KMS-11 (cell line): ENCODE measurements around the gene PEX16.
"Not testable (repeated sequence)": the region's sequence is repeated elsewhere in the genome, so short reads cannot be mapped to it uniquely, and the experiment has no call there.

Experiments used
- H2AFZ ChIP-seq: fragments of 200-600 bp; sonication (generic); 2 replicates; pipeline ENCODE4 v1.6.1; 2016; ENCODE audit warnings: antibody characterized with exemption, mixed run types, low read depth
- H3K27ac ChIP-seq: fragments of 200-600 bp; sonication (generic); 2 replicates; pipeline ENCODE4 v1.6.1; 2016; ENCODE audit warnings: mild to moderate bottlenecking, mixed run types
- H3K27me3 ChIP-seq: fragments of 200-600 bp; sonication (generic); 2 replicates; pipeline ENCODE4 v1.6.1; 2017; ENCODE audit warnings: mild to moderate bottlenecking, low read depth, mixed run types, moderate library complexity; ENCODE audit not compliant: insufficient read depth
- H3K36me3 ChIP-seq: fragments of 200-600 bp; sonication (generic); 2 replicates; pipeline ENCODE4 v1.6.1; 2017; ENCODE audit warnings: mild to moderate bottlenecking, mixed run types; ENCODE audit not compliant: insufficient read depth
- H3K4me1 ChIP-seq: fragments of 200-600 bp; sonication (generic); 2 replicates; pipeline ENCODE4 v1.6.1; 2016; ENCODE audit warnings: mild to moderate bottlenecking, low read depth, mixed run types; ENCODE audit not compliant: poor library complexity, severe bottlenecking
- H3K4me2 ChIP-seq: fragments of 200-600 bp; sonication (generic); 2 replicates; pipeline ENCODE4 v1.7.0; 2016; ENCODE audit warnings: mild to moderate bottlenecking, mixed run types
- H3K4me3 ChIP-seq: fragments of 200-600 bp; sonication (generic); IDR thresholded peaks from 2 replicates; pipeline ENCODE4 v1.6.1; 2017; ENCODE audit warnings: low read depth, low read length, mixed read lengths; ENCODE audit not compliant: insufficient read depth
- H3K79me2 ChIP-seq: fragments of 200-600 bp; sonication (generic); 2 replicates; pipeline ENCODE4 v1.6.1; 2016; ENCODE audit warnings: low read depth, mixed run types; ENCODE audit not compliant: insufficient read depth
- H3K9ac ChIP-seq: fragments of 200-600 bp; sonication (generic); 2 replicates; pipeline ENCODE4 v1.6.1; 2016; ENCODE audit warnings: mild to moderate bottlenecking, mixed run types
- H4K20me1 ChIP-seq: fragments of 200-600 bp; sonication (generic); 2 replicates; pipeline ENCODE4 v1.6.1; 2016; ENCODE audit warnings: mild to moderate bottlenecking, mixed run types; ENCODE audit not compliant: insufficient read depth
- TF ChIP-seq, protein P1 (sequence below): fragments of 200-600 bp; sonication (generic); conservative IDR thresholded peaks from 2 replicates; pipeline ENCODE4 v1.6.1; 2017; ENCODE audit warnings: low read depth, mild to moderate bottlenecking, antibody characterized with exemption, low read length, moderate library complexity, mixed read lengths

PEX16 gene

DNA sequence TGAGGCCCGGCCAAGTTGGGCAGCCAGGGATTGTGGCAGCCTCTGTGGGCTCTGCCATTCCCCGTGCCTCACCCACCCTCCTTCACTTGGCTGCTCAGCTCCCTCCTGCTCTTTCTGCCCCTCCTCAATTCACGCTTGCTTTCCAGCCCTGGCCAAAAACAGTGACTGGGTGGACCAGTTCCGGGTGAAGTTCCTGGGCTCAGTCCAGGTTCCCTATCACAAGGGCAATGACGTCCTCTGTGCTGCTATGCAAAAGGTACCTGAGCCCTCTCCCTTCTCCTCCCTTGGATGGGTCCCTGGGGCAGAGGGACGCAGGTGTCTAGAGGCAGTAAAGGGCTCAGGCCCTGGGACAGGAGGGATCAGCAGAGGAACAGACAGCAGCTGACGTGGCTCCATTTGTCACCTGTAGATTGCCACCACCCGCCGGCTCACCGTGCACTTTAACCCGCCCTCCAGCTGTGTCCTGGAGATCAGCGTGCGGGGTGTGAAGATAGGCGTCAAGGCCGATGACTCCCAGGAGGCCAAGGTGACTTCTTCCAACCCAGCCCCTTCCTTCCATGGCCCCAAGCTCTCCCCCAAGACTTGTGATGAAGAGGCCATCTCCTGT, 13.3 kb downstream of the PEX16 start:
- Histone ChIP-seq H2AFZ (no peak overlapping the region), H3K27me3 (peaks cover 12% of the 10 kb centered on the region; the same call in 1 of the 2 replicates), H4K20me1 (no peaks in the 10 kb centered on the region), H3K4me1 (no peaks in the 10 kb centered on the region), H3K4me3 (no peak overlapping the region), H3K36me3 (no peaks in the 10 kb centered on the region), H3K27ac (no peak overlapping the region), H3K4me2 (no peak overlapping the region), H3K79me2 (no peaks in the 10 kb centered on the region), H3K9ac (no peak overlapping the region)
- TF ChIP-seq, protein P1, sequence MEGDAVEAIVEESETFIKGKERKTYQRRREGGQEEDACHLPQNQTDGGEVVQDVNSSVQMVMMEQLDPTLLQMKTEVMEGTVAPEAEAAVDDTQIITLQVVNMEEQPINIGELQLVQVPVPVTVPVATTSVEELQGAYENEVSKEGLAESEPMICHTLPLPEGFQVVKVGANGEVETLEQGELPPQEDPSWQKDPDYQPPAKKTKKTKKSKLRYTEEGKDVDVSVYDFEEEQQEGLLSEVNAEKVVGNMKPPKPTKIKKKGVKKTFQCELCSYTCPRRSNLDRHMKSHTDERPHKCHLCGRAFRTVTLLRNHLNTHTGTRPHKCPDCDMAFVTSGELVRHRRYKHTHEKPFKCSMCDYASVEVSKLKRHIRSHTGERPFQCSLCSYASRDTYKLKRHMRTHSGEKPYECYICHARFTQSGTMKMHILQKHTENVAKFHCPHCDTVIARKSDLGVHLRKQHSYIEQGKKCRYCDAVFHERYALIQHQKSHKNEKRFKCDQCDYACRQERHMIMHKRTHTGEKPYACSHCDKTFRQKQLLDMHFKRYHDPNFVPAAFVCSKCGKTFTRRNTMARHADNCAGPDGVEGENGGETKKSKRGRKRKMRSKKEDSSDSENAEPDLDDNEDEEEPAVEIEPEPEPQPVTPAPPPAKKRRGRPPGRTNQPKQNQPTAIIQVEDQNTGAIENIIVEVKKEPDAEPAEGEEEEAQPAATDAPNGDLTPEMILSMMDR: no peak

DNA sequence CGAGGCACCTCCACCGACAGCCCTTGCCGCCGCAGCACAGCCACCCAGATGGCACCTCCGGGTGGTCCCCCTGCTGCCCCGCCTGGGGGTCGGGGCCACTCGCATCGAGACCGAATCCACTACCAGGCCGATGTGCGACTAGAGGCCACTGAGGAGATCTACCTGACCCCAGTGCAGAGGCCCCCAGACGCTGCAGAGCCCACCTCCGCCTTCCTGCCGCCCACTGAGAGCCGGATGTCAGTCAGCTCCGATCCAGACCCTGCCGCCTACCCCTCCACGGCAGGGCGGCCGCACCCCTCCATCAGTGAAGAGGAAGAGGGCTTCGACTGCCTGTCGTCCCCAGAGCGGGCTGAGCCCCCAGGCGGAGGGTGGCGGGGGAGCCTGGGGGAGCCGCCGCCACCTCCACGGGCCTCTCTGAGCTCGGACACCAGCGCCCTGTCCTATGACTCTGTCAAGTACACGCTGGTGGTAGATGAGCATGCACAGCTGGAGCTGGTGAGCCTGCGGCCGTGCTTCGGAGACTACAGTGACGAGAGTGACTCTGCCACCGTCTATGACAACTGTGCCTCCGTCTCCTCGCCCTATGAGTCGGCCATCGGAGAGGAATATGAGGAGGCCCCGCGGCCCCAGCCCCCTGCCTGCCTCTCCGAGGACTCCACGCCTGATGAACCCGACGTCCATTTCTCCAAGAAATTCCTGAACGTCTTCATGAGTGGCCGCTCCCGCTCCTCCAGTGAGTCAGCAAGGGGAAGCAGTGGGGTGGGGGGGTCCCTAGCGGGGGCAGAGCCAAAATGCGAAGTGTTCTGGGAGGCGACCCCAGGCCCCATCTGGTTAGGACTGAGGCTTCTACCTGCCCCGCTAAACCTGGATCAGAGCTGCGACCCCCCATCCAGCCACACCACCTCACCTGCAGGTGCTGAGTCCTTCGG, 15.0 kb downstream of the PEX16 start:
- no peaks in the 10 kb centered on the region for H3K79me2 ChIP-seq
- no peak overlapping the region for H3K4me3 ChIP-seq
- TF ChIP-seq, protein P1: no peak
- no peaks in the 10 kb centered on the region for H3K4me1 ChIP-seq
- no peak overlapping the region for H2AFZ ChIP-seq
- H3K27ac ChIP-seq: no peak overlapping the region
- no peak overlapping the region for H3K9ac ChIP-seq
- H3K27me3 ChIP-seq: peaks cover 27% of the 10 kb centered on the region; the same call in 1 of the 2 replicates
- no peaks in the 10 kb centered on the region for H4K20me1 ChIP-seq
- no peaks in the 10 kb centered on the region for H3K36me3 ChIP-seq
- H3K4me2 ChIP-seq: no peak overlapping the region

DNA sequence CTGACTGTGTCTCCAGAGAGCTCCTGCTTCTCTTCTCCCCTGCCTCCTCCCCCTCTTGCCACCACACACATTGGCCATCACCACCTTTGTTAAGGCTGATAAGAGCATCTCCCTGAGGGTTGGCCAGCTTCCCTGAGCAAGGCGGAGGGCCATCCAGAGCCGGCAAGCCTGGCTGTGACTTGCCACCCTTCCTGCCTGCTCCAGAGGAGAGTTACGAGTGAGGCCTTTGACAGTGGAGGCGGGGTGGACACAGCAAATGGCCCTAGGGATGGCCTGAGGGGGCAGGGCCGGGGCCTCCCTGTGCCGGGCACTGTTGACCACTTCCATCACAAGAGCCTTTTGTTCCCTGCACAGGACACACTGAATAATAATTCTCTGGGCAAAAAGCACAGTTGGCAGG, 16.1 kb downstream of the PEX16 start:
- no peaks in the 10 kb centered on the region for H3K36me3 ChIP-seq
- no peaks in the 10 kb centered on the region for H4K20me1 ChIP-seq
- H3K4me3 ChIP-seq: no peak overlapping the region
- H2AFZ ChIP-seq: no peak overlapping the region
- H3K79me2 ChIP-seq: no peaks in the 10 kb centered on the region
- no peaks in the 10 kb centered on the region for H3K4me1 ChIP-seq
- TF ChIP-seq, protein P1: no peak
- H3K27ac ChIP-seq: no peak overlapping the region
- no peak overlapping the region for H3K9ac ChIP-seq
- H3K4me2 ChIP-seq: no peak overlapping the region
- peaks cover 31% of the 10 kb centered on the region; the same call in 1 of the 2 replicates for H3K27me3 ChIP-seq

DNA sequence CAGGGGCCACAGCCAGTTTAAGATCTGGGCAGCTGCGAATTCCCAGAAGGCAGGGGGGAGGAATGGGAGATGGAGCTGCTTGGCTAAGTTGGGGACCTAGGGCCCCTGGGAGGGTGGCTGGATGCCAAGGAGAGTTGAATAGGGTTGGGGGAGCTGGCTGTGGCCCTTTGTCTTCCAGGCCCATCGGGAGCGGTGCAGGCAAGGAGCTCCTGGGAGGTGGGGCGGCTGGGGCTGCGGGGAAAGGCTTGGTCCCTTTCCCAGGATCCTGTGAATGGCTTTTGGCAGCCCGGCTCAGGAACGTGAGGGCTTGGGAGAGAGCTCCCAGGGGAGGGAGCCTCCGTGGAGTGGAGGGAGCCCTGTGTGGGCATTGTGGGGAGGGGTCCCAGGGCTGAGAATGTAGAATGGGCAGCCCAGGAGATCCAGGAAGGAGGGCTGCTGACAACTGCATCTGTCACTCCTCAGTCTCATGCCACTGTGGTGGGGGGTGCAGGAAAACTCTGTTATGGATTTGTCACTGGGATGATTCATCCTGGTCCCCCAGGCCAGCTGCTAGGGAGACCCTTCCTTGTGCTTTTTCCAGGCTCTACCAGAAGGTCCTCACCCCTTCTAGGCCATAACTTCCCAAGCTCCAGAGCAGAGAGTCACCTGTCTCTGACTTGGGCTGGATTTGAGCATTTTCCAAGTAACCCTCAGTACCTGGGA, 16.6 kb downstream of the PEX16 start:
- no peak overlapping the region for H3K9ac ChIP-seq
- no peak overlapping the region for H3K4me2 ChIP-seq

DNA sequence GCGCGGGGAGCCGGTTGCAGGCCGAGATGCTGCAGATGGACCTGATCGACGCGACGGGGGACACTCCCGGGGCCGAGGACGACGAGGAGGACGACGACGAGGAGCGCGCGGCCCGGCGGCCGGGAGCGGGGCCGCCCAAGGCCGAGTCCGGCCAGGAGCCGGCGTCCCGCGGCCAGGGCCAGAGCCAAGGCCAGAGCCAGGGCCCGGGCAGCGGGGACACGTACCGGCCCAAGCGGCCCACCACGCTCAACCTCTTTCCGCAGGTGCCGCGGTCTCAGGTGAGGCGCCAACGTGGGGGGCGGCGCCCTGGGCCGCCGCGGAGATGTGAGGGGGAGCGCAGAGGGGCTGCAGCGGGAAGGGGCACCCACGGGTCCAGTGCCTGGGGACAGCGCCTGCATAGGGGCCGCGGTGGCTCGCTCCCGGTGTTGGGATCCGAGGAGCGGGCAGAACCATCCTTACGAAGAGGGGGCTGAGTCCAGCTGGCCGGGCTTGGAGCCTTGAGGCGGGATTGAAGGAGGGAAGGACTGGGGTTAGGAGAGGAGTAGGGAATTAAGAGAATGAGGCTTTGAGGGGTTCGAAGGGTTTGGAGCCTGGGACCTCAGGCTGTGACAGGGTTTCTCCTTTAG, 17.4 kb downstream of the PEX16 start:
- not testable (repeated sequence) for H3K79me2 ChIP-seq, H3K36me3 ChIP-seq, H3K4me3 ChIP-seq, H3K27ac ChIP-seq, H3K4me1 ChIP-seq, H2AFZ ChIP-seq, H4K20me1 ChIP-seq, H3K9ac ChIP-seq, H3K4me2 ChIP-seq
- H3K27me3 ChIP-seq: peaks cover 33% of the 10 kb centered on the region; the same call in 1 of the 2 replicates

More for the DNA sequence above, 16.6 kb downstream of the PEX16 start:
- TF ChIP-seq, protein P1: no peak
- Histone ChIP-seq H2AFZ (no peak overlapping the region), H3K36me3 (no peaks in the 10 kb centered on the region), H3K79me2 (no peaks in the 10 kb centered on the region), H4K20me1 (no peaks in the 10 kb centered on the region), H3K27ac (no peak overlapping the region), H3K4me1 (no peaks in the 10 kb centered on the region), H3K27me3 (peaks cover 33% of the 10 kb centered on the region; the same call in 1 of the 2 replicates), H3K4me3 (no peak overlapping the region)
